Adipose tissue (tissue), 3 donors: Measurements from ENCODE around the gene FRAS1. TPM values are rescaled to one million over a fixed set of nuclear protein-coding genes. Genes with fewer than 3 reads are reported as not detected.

ENCODE experiments used
- polyA plus RNA-seq, 3 donors: library from polyadenylated mRNA; stranded (reverse); fragments of 200-250 nt; gene quantifications; one replicate each; pipeline ENCODE4 v1.2.3, GENCODE V29; 2013
- donor health status: healthy with polysubstance abuse.
- donor health status: Bipolar disorder and iron deficiency.
- donor health status: healthy.

Gene FRAS1
- polyA plus RNA-seq, 3 donors, result 0.34 to 2.3 (median 0.48) TPM

Other genes starting within 250 kb of the FRAS1 start
- gene CNOT6L, start 238.0 kb upstream of the FRAS1 start, polyA plus RNA-seq, result 1 to 10 TPM; 4.2 to 6.6 (median 5.5) TPM
- gene MRPL1, start 194.5 kb upstream of the FRAS1 start, polyA plus RNA-seq, result 10 to 100 TPM; 14.8 to 33.0 (median 21.9) TPM